ENCODE results near the gene MALAT1.
"Not testable (repeated sequence)": the region's sequence is repeated elsewhere in the genome, so short reads cannot be mapped to it uniquely, and the experiment has no call there.

Gene MALAT1

DNA sequence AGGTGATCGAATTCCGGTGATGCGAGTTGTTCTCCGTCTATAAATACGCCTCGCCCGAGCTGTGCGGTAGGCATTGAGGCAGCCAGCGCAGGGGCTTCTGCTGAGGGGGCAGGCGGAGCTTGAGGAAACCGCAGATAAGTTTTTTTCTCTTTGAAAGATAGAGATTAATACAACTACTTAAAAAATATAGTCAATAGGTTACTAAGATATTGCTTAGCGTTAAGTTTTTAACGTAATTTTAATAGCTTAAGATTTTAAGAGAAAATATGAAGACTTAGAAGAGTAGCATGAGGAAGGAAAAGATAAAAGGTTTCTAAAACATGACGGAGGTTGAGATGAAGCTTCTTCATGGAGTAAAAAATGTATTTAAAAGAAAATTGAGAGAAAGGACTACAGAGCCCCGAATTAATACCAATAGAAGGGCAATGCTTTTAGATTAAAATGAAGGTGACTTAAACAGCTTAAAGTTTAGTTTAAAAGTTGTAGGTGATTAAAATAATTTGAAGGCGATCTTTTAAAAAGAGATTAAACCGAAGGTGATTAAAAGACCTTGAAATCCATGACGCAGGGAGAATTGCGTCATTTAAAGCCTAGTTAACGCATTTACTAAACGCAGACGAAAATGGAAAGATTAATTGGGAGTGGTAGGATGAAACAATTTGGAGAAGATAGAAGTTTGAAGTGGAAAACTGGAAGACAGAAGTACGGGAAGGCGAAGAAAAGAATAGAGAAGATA is at the start of gene MALAT1:
Gene MALAT1, plus strand, starts transcription at position 69 of the 736 bp plus-strand sequence.
- peak; percentile 93 to 95 for DNase-seq

- not testable (repeated sequence) for DNase-seq
These were observed 47.5 kb upstream of the MALAT1 start for GRCh38 chr11:65451301-65451700.

- not testable (repeated sequence) for DNase-seq
These were observed 46.6 kb upstream of the MALAT1 start for GRCh38 chr11:65452259-65452658.

DNA sequence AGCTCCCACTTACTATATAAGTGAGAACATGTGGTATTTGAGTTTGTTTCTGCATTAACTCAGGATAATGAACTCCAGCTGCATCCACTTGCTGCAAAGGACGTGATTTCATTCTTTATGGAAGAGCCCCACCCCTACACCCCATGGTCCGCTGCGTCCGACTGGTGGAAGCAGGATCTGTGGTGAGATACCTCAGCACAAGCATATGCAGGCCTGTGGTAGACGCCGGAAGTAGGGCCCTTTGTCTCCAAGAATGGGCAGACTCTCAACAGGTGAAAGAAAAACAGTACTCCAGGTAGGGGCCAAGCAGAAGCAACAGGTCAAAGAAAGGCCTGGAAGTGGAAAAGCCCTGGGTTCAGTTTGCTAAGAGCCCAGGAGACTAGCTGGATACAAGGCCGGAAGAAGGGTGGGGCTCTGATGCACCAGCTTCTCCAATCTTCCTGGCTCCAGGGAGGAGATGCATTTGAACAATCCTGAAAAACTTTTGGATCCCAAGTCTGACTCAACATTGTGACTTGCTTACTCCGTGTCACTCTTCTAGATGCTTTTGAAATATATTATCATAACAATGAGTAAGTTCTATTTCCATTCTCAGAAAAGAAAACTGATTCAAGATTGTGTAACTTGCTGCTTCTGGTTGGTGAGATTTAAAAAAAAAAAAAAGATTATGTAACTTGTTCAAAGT is 45.9 kb upstream of the MALAT1 start:
- no peak for DNase-seq

- DNase-seq, result no peak
These were observed 44.5 kb upstream of the MALAT1 start for GRCh38 chr11:65454311-65454695.

GRCh38 chr11:65454696-65455456 is 44.0 kb upstream of the MALAT1 start:
- peak; percentile 91 to 92 for DNase-seq

DNA sequence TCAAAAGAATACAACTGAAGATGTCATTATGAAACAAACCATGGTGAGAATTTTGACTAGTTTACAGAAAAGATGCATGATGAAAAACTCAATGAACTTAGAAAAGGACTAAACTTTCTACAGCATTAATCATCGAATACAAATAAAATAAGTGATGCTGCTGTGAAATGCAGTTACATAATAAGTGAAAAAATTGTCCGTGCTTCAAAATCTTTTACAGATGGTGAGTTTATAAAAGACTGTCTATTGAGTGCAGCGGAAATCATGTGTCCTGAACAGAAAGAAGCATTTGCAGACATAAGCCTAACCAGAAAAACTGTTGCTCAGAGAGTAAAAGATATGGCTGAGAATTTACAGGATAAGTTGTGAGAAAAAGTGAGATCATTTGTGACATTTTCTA is 42.4 kb upstream of the MALAT1 start:
- DNase-seq, result no peak

GRCh38 chr11:65459552-65459951 is 39.3 kb upstream of the MALAT1 start:
- no peak for DNase-seq

- DNase-seq, result not testable (repeated sequence)
These were observed 33.4 kb upstream of the MALAT1 start for GRCh38 chr11:65465471-65465870.

GRCh38 chr11:65467306-65467705 is 31.5 kb upstream of the MALAT1 start:
- DNase-seq, result not testable (repeated sequence)

DNA sequence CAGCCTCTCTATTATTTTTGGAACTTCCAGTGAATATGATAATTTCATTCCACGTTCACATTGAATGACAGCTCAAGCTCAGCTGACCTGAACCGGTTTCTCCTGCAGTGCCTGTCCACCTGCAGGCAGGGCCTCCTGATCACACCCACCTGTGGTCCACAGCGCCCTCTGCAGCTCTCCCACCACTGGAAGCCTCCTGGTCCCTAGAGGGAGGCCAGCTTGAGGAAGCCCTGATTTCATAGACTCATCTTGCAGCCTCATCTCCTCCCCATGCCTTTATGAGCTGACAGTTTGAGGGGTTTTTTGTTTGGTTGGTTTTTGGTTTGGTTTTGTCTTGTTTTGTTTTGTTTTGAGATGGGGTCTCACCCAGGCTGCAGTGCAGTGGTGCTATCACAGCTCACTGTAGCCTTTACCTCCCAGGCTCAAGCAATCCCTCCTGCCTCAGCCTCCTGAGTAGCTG is 29.9 kb upstream of the MALAT1 start:
- DNase-seq, result peak; percentile 72 to 80

- DNase-seq, result no peak
These were observed 28.3 kb upstream of the MALAT1 start for GRCh38 chr11:65470433-65471049.

DNA sequence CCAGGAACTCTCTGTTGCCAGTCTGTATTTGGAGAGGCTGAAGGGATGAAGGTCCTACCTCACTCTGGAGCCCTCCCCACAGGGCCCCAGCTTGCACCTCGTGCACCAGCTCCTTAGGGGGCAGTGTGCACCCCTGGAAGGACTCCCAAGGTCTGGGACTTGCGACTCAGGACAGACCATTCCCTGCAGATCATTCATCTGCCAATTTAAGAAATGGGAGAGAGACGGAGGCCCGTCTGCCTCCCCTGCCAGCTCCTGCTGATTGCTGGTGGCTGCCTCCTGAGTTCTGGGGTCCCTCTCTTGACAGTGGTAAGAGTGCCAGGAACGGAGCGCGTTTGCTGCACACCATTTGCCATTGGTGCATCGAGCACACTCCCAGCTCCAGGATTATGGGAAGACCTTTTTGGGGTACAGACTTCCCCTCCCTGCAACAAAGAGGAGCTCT is 27.4 kb upstream of the MALAT1 start:
- DNase-seq, result peak; percentile 39 to 48

DNA sequence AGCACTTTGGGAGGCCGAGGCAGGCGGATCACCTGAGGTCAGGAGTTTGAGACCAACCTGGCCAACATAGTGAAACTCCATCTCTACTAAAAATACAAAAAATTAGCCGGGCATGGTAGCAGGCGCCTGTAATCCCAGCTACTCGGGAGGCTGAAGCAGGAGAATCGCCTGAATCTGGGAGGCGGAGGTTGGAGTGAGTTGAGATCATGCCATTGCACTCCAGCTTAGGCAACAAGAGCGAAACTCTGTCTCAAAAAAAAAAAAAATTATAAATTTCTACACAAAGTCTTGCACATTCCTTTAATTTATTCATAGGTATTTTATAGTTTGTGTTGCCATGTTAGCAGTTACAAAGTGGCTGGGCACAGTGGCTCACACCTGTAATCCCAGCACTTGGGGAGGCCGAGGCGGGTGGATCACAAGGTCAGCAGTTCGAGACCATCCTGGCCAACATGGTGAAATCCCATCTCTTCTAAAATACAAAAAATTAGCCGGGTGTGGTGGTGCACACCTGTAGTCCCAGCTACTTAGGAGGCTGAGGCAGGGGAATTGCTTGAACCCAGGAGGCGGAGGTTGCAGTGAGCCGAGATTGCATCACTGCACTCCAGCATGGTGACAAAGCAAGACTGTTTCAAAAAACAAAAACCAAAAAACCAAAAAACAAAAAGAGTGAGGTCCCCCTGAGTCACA is 26.1 kb upstream of the MALAT1 start:
- not testable (repeated sequence) for DNase-seq

GRCh38 chr11:65473278-65473860 is 25.5 kb upstream of the MALAT1 start:
- DNase-seq, result no peak

DNA sequence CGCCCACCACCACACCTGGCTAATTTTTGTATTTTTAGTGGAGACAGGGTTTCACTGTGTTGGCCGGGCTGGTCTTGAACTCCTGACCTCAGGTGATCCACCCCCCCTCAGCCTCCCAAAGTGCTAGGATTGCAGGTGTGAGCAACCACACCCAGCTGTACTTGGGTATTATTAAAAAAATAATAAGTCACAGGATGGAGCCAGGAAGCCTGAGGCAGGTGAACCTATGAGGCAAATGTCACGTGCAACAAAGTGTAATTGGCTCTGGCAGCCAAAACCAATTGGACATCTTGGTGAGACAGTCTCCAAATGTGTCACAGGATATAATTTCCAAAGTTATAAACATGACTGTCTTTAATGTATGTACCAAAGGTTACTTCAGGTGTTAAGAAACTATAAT is 24.0 kb upstream of the MALAT1 start:
- DNase-seq, result no peak

- DNase-seq, result no peak
These were observed 22.2 kb upstream of the MALAT1 start for GRCh38 chr11:65476632-65477148.

DNA sequence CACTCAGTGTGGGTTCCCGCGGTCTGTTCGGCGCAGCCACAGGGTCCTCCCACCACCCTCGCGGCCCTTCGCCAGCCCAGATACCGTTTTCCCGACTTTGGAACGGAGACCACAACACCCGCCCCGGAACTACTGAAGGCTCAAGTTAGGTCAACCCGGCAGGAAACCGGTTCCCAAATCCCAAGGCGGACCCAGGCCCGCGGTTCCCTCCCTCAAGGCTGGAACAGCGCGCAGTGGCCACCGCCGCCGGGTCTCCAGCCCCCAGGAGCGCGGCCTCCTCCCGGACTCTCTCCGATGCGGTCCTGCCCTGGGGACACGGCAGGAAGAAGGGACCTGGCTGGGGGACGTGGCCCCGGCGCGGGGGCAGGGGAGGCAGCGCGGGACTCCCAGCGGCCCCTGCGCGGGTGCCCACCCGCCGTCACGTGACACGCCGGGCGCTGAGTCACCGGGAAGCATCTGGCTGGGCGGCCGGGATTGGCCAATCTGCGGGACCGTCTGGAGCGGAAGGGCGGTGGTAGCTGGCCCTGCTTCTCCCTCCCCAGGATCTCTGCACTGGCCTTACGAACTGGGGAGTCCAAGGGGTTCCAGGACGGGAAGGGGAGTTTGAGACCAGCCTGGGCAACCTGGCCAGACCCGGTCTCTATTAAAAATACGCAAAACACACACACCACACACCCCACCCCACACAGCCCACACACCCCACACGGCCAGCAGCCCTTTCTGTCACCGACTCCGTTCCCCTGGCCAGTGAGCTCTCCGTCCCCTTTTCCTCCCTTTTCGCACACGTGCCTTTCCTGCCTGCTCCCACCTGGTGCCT is 21.5 kb upstream of the MALAT1 start:
- DNase-seq, result peak; percentile 96 to 97

DNA sequence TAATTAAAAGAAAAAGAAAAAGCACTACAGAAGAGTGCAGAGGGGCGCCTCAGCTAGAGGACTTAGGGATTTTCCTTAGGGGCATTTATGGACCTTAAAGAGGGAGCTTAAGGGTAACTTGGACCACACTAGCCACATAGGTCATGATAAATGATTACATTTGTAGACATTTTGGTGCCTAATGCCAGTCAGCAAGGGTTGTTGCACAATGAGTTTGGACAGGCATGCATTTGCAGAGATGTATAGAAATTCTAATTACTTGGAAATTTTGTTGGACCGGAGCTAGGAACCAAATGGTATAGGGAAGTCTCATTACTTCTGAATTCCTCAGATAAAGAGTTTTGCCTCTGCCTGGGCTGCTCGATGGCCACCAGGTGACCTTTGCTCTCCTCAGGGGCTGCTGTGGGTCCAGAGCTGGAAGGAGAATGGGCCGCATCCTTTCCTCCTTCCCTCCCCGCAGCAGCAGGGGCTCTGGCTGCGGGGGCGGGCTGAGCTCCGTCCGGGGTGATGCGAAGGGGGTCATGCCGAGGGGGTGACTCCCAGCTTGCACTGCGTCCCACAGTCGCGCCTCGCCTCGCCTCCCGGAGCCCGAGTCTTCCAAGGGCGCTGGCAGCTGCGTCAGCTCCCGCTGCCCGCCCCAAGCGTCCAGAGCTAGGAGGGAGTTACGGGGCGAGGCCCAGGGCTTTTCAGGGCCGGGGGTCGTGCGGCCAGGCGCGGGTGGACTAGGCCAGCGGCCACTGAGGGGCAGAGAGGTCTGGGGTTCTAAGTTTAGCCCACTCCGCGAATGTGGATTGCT is 20.3 kb upstream of the MALAT1 start:
- no peak for DNase-seq

All from activated CD4-positive, alpha-beta T cell treated with anti-CD3 and anti-CD28 coated beads, Interleukin-2, amount 50 U/mL, for 48 hours (primary cell).